ENCODE results near the gene NRCAM.

NRCAM gene

DNA sequence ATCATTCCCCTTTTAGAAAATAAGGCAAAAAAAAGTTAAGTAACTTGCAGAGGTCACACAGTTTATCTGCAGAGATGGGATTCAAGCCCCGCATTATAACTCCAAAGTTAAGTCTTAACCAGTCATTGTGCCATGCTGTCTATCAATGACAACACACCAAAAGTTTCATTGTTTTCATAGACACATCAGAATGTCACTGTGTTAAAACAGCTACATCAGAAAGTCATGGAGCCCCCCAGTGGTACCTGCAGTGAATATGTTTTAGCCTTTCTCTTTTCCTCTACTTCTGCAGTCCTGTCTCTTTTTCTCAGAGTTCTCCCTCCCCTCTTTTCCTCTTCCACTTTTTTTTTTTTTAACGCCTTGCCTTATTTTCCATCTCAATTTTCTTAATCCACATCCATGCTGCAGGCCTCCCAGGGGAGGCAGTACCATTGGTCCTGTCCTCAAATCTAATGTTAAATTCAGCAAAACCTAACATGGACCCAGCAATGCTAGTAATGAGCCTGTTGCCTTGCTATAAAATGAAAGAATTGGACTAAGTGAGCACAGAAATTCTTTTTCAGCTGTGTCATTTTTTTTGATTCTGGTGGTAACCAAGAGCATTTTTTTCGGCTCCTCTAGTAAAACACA, 3.8 kb upstream of the NRCAM start:
- no peak for DNase-seq (ENCODE audit: low read depth in 2 of 2)

DNA sequence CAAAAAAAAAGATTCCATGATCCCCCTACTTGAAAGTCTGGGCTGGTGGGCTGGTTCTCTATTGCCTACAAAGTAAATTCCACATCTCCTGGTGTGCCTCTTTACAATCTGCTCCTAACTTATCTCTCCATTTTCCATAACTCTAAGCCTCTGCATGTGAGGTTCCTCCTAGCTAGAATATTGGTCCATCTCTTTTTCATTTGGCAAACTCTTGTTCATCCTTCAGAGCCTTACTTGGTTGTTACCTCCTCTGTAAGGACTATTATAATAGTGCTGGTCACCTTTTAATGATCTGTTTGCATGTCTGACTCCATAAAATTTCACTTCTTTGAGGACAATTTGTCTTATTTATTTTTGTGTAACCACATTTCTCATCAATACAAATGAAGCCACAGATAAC, 1.6 kb upstream of the NRCAM start:
- no peak for DNase-seq (ENCODE audit: low read depth in 2 of 2)

DNA sequence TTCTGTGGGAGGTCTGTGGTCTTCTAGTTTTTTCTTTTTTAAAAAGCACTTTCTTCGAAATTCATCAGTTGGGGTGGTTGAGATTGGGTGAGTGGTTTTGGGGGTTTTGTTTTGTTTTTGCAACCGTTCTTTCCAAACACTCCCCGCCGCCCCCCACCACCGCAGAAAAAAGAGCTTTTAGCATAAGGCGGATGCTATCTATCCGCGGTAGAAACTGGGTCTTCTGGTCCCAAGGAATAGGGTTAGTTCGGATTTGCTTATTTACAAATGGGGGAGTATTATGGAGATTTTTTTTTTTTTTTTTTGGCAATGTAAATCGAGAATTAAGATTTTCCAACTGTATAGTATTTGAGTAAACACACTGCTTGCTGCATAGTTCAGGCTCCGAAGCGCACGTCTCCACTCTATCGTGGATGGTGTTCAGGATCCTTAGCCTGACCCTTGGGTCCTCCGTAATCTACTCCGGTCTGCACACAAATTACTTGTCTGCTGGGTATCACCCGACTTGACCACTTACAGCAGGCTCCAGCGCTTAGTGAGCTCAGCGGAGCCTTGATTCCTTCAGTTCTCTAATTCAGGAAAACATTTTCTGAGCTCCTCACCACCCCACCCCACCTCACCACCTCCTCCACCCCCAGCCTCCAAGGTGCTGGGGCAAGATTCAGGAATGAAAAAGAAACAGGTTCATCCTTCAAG, 757 bp upstream of the NRCAM start:
- no peak for DNase-seq (ENCODE audit: low read depth in 2 of 2)

DNA sequence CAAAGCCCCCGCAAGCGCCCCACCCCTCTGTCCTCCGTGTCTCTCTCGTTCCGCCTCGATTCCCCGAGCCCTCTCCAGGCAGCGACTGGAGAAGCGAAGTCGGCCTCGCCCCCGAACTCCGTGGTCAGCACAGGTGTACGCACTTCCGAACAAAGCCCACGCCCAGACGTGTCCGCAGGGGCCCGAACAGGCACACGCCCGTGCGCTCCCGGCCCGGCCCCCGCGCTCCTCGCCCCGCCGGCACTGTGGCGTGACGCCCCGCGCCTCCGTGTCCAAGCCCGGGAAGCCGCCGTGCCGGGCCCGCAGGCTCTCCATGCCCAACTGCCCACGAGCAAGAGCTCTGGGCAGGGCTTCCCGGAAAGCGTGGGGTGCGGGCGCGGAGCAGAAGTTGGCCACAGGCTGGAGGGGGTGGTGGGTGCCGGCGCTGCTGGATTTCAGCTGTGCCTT, 662 bp downstream of the NRCAM start:
- no peak for DNase-seq (ENCODE audit: low read depth in 2 of 2)

DNA sequence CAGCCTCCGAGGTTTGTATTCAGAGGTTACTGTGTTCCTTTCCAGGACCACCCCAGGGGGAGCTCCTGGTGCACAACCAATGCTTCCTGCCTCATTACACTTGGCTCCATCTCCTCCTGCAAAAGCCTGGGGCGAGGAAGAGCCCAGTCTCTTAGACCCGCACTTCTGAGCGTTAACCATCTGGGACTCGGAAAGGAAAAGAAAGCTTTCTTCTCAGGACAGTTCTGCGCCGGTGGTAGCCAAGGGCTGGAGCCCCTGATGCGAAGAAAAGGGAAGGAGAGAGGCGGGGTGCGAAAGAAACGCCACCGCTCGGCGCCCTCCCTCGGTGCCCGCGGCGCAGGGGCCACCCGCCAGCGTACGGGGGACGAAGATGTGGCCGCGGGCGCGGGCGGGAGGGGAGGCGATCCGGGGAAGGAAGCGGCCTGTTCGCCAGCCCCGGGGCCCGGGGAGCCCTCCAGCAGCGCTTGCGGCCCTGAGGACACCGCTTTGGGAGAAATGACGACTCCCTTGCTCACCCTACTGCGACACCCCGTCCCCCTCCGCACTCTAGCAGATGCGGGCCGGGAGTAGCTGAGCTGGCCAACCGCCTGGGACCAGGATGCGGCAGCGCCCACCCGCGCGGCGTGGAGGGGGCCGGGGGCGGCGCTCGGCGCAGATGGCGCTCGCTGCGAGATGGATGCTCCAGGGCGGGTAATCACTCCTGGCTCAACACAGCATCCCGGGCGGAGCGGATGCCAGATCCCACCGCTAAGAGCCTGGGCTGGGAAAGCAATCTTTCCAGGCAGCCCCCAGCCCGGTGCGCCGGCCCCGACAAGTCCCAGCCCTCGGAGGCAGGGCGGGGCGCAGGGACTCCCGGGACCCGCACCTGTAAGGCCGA, 1.3 kb downstream of the NRCAM start:
- no peak for DNase-seq (ENCODE audit: low read depth in 2 of 2)

DNA sequence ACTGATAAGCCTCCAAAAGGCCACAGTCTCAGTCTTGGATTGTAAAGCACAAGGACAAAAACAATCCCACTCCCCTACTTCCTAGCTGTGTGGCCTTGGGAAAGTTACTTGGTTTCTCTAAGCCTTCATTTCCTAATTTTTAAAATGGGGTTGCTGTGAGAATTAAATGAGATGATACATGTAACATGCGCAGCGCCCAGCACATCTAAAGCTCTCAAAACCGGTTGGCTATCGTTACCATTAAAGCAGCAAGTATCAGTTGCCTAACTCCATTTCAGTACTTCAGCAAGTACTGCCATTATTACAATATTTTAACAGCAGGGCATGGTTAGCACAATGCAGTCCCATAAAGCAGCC, 1.9 kb downstream of the NRCAM start:
- DNase-seq (ENCODE audit: low read depth in 2 of 2) = no peak

DNA sequence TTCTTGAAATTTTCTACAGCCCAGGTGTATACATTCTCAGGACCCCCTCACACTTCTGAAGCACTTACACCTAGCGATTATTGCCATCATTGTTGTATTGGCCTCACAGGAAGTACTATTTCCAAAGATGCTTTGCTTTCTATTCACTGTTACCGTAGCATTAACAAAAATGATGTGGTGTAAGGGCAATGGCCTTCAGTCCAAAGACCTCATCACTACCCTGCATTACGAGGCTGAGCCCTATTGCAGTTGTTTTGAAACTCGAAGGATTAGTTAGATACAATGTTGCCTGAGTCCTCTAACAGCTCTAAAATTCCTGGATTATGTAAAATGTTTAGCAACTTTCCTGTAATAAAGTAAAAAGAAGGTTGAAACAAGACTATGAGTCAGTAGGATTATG, 2.9 kb downstream of the NRCAM start:
- no peak for DNase-seq (ENCODE audit: low read depth in 2 of 2)

DNA sequence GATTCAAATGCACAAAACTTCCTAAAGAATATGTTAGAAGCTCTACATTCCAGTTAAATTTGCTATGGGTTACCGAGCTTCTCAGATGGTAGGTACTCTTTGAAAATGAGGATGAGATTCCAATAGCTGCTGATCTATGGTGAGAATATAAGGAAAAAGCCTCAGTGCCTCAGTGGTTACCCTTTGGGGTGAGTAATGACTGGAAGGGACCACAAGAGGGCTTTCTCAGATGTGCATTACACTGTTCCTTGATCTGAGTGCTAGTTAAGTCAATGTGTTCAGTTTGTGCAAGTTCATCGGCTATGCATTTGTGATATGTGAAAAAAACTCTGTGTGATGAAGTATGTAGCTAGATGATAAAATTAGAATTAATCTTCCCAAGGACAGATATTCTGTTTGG, 3.5 kb downstream of the NRCAM start:
- no peak for DNase-seq (ENCODE audit: low read depth in 2 of 2)

DNA sequence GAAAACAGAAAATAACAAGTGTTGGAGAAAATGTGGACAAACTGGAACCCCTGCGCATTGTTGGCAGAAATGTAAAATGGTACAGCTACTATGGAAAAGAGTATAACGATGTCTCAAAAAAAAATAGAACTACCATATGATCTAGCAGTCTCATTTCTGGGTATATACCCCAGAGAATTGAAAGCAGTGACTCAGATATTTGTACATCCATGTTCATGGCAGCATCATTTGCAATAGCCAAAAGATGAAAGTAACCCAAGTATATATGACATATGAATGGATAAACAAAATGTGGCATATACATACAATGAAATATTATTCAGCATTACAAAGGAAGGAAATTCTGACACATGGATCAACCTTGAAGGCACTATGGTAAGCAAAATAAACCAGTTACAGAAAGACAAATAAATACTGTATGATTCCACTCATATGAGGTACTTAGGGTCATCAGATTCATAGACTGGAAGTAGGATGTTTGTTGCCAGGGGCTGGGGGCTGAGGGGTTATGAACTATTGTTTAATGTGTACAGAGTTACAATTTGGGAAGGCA, 4.9 kb downstream of the NRCAM start:
- DNase-seq (ENCODE audit: low read depth in 2 of 2) = no peak

DNA sequence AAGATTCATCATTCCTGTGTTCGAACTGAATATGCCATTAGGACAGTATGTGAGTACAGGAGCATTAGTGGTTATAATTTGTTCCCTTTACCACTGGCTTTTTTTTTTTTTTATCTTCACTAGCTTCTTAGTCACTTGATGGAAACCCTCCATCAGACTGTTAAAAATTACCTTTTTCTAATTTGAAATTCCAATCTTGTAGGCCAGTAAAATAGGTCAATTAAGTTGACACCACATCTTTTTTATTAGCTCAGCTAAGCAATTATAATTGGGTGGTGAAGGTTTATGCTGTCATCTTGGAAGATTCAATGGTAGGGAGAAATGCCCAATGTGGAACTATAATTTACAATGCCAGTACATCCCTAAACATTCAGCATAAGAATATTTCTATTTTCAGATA, 6.1 kb downstream of the NRCAM start:
- DNase-seq (ENCODE audit: low read depth in 2 of 2) = no peak

DNA sequence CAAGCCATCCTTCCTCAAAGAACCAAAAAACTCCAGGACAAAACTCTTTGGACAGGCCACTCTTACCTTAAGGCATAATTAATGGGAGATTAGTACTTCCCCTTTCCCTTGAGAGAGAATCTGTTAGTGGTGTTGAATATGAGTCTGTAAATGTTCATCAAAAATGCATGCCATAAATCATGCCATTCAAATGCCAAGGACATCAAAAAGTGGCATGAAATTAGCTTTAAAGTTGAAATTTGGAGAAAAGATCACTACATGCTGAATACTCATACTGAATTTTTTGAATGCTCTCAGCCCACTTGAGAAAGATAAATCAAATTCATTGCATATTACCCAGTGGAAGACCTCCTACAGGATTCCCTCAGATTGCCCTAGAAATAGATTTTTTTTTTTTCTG, 6.7 kb downstream of the NRCAM start:
- no peak for DNase-seq (ENCODE audit: low read depth in 2 of 2)

DNA sequence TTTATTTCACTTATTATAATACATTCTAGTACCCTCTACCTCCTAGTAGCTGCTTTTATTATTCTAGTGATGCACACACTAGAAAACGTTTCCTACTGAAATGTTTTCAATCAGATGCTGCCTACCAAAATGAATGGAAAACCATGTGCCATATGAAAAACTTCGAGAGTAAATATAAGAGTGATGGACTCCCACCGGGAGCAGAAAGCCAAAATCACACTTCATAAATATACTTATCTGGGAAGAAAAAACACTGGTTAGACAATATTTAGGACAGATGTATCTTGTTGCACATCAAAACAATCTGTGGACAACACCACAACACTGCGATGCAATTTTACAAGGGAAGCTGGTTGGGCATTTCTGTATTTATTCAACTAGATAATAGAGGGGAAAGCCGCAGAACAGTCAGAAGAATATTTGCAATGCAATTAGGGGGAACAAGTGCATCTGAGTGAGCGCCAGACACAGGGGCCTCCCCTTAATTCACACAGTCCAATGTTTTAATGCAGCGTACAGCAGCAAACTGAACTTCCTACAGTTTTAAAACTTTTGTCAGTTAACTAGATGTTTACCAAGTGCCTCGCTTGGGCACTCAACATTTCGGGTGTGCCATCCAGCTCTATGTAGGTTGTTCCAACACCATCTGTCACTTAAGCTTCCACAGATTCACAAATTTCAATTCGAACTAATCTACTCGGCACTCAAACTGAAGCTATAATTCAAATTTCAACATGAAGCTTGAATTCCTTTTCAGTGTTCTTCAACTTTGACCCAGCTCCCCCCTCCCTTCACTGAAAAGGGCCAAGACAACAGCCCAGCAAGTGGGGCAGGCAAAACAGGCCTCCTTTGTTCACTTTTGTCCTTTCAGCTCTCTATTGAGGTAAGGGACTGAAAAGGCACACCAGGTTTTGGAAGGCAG, 7.4 kb downstream of the NRCAM start:
- DNase-seq (ENCODE audit: low read depth in 2 of 2) = no peak

DNA sequence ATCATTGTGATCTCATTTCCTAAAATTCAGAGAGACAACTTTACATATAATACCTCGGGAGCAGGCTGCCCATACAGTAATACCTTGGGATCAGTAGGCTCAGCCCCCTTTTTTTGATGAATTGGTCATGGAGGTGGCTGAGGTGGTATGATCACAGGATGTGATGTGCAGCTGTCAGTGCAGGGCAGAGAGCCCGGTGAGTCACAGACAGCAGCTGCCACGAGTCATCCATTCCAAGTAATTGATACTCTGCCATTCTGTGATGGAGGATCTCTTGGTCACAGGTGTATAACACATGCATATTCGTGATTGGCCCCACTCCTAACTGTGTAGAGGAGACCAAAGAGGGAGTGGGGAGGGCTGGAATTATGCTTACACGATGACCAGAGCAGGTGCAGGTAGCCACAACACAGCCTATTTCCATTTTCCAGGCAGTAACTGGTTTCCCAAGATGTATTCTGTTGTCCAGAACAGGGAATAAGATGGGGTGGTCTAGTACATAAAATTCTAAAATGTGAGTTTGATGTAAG, 14.1 kb downstream of the NRCAM start:
- no peak for DNase-seq (ENCODE audit: low read depth in 2 of 2)

DNA sequence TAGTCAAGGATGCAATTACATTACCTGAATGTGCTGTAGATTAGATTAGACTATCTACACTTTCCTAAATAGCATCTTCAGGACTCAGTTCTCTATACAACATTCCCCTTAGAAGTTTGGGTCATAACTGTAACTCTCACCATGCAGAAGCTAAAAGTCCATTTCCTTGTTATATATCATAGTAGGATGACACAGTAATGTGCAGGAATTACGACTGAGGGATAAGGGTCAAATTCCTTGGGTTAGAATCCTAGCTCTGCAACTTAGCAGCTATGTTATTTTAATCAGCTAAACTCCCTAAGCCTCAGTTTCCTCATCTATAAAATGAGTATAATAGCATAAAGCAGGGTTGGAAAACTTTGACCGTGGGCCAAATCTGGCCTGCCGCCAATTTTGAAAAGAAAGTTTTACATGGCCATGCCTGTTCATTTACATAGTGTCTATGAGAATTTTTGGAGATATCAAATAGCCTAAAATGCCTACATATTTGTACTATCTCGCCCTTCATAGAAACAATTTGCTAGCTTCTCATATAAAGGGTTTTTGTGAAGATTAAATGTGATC, 14.8 kb downstream of the NRCAM start:
- DNase-seq (ENCODE audit: low read depth in 2 of 2) = no peak

DNA sequence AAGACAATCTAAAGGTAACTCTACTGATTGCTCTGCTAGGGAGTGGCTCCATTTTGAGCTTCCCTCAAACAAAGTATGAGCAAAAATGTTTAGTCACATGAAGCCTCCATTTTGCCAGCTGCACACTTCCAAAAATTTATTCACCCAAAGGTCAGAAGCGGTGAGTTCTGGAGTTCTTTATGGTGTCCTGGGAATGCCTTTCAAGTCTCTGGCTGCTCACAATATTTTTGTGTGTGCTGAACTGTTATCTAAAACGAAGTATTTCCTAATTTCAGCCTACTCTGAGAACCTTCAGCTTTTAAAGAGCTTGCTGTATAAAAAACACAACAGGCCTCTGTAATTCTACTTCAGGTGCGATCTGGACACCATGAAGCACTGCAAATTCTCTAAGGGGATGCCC, 15.6 kb downstream of the NRCAM start:
- DNase-seq (ENCODE audit: low read depth in 2 of 2) = no peak

DNA sequence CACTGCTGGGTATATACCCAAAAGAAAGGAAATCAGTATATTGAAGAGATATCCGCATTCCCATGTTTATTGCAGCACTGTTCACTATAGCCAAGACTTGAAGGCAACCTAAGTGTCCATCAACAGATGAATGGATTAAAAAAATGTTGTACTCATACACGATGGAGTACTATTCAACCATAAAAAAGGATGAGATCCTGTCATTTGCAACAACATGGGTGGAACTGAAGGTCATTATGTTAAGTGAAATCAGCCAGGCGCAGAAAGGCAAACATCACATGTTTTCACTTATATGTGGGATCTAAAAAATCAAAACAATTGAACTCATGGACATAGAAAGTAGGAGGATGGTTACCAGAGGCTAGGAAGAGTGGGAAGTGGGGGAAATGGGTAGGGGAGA, 19.3 kb downstream of the NRCAM start:
- no peak for DNase-seq (ENCODE audit: low read depth in 2 of 2)

DNA sequence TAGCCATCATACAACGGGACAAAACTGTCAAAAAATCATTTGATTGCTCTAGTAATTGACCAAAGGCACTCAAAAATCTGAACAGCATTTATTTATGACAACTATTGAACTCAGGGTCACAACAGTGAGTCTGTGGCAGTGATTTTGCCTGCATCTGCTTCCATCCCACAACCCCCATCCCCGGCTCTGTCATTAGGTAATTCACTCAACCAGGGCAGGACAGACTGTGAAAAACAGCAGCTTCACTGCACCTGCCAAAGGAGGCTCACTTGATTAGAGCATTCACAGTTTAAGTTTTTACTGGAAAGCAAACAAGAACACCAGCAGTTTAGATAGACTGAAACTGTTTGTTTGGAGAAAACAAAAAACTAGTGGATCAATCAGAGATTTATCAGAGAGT, 22.2 kb downstream of the NRCAM start:
- no peak for DNase-seq (ENCODE audit: low read depth in 2 of 2)

DNA sequence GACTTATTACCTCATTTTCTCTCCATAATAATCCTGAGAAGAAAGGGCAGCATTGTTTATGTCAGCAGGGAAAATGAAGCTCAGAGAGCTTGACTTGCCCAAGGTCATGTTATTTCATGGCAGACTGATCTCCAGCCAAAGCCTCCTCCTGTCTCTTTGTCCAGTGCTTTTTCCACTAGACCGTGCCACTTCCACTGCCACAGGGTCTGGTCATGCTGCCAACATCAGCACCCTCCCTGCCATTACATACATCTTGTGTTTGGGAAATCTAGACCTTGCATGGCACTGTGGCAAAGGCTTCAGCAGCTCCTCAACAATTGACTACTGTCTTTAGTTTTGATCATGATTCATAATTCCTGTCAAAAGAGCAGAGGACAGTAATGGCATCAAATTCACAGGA, 25.1 kb downstream of the NRCAM start:
- no peak for DNase-seq (ENCODE audit: low read depth in 2 of 2)

DNA sequence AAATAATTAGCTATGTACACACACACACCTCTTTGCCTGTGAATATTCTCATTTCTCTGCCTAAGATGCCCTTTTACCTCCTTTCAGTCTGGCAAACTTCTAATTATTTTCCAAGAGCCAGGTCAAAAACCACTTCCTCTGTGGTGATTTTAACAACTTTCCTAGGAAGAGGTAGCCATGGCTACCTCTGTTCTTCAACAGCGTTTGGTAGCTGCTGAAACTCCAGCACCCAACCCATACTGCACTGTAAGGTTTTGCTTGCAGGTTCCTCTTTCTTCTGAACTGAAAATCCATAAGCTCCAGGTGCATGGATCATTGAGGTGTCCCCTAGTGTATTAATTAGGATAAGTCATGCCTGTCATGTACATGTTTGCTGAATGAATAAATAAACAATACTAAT, 25.6 kb downstream of the NRCAM start:
- no peak for DNase-seq (ENCODE audit: low read depth in 2 of 2)

DNA sequence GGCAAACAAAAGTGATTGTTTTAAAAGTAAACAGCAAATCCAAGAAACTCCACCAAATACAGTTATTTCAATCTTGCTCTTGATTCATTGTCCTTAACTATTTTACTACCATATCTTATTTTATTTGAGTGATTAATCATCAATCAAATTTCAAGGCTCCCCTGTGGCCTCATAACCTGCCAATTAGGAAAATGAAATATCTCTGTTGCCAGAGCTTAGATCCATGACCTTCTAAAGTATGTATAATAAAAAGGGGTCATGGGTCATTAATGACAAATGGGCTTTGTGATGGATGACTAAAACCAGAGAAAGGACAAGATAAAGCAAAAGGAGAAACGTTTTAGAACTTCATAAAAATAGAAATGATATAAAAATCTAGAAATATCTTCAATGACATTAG, 28.5 kb downstream of the NRCAM start:
- no peak for DNase-seq (ENCODE audit: low read depth in 2 of 2)

DNA sequence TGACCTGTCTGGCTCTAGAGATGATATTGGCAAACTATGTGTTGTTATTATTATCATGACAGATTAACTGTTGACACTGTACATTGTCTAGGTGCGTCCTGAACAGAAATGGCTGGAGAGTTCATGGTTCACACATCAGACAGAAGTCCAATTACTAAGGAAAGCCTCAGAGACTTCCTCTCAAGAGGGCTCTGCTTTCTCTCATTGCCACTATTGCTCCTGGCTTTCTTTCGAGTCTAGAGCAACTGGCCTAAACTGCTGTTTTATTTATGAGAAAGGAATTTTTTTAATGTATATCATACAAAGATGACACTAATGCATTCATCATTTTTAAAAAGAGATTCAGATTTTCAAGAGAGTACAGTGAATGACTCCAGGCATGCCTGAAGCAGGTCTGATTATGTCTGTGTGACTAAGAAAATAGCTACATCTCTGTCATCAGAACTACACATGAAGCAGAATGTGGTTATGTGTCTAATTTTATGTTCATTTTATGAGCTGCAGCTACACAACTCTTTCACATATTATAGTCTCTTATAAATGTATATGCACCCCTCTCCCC, 30.4 kb downstream of the NRCAM start:
- DNase-seq (ENCODE audit: low read depth in 2 of 2) = no peak

All from stimulated activated CD8-positive, alpha-beta memory T cell treated with anti-CD3 and anti-CD28 coated beads, Interleukin-15, amount 100 ng/mL, for 48 hours (primary cell).